HepG2 (cell line): Measurements from ENCODE around the gene EGR2. TPM values are rescaled to one million over a fixed set of nuclear protein-coding genes. Genes with fewer than 3 reads are reported as not detected.
A peak's percentile ranks its signal among the peaks of the same experiment; 100 is the strongest.

Source experiments
- ARID5B ChIP-seq: IDR thresholded peaks from 2 replicates; pipeline ENCODE4 v1.4.0; 2020; ENCODE audit warnings: mild to moderate bottlenecking, missing genetic modification reagents
- CREM ChIP-seq, 2 experiments: sonication (generic) in 1 of 2; formaldehyde crosslinking in 1 of 2; IDR thresholded peaks; 2 replicates each; pipeline versions ENCODE4 v1.4.0 to v1.6.1; 2016 to 2020; ENCODE audit warnings: antibody characterized with exemption in 1 of 2, mild to moderate bottlenecking in 1 of 2, missing genetic modification reagents in 1 of 2
- FOXK1 ChIP-seq: sonication (generic); formaldehyde crosslinking; IDR thresholded peaks from 2 replicates; pipeline ENCODE4 v1.4.0; 2020; ENCODE audit warnings: low read depth, missing genetic modification reagents, borderline replicate concordance
- HES4 ChIP-seq: sonication (generic); formaldehyde crosslinking; IDR thresholded peaks from 2 replicates; pipeline ENCODE4 v1.9.0; 2021; ENCODE audit warnings: mild to moderate bottlenecking, missing genetic modification reagents, borderline replicate concordance
- MTA3 ChIP-seq: sonication (generic); formaldehyde crosslinking; IDR thresholded peaks from 2 replicates; pipeline ENCODE4 v1.4.0; 2020; ENCODE audit warnings: missing genetic modification reagents
- RERE ChIP-seq: IDR thresholded peaks from 2 replicates; pipeline ENCODE4 v1.6.1; 2016; ENCODE audit warnings: low read depth, missing genetic modification reagents, missing compliant biosample characterization
- ZBTB20 ChIP-seq: sonication (generic); formaldehyde crosslinking; IDR thresholded peaks from 2 replicates; pipeline ENCODE4 v1.8.1; 2023; ENCODE audit warnings: missing genetic modification reagents, low read depth, mild to moderate bottlenecking, borderline replicate concordance
- ZBTB21 ChIP-seq: sonication (generic); formaldehyde crosslinking; IDR thresholded peaks from 2 replicates; pipeline ENCODE4 v1.4.0; 2020; ENCODE audit warnings: missing genetic modification reagents
- ZBTB34 ChIP-seq: sonication (generic); formaldehyde crosslinking; IDR thresholded peaks from 2 replicates; pipeline ENCODE4 v1.8.0; 2022; ENCODE audit warnings: mild to moderate bottlenecking, missing genetic modification reagents
- ZNF138 ChIP-seq: sonication (generic); formaldehyde crosslinking; IDR thresholded peaks from 2 replicates; pipeline ENCODE4 v1.5.0; 2020; ENCODE audit warnings: mild to moderate bottlenecking, low read depth, missing genetic modification reagents
- ZNF605 ChIP-seq: sonication (generic); formaldehyde crosslinking; IDR thresholded peaks from 2 replicates; pipeline ENCODE4 v1.8.0; 2022; ENCODE audit warnings: mild to moderate bottlenecking, missing genetic modification reagents
- ZNF782 ChIP-seq: sonication (generic); formaldehyde crosslinking; IDR thresholded peaks from 2 replicates; pipeline ENCODE4 v1.4.0; 2020; ENCODE audit warnings: missing genetic modification reagents, mild to moderate bottlenecking, borderline replicate concordance
- ZNF841 ChIP-seq: sonication (generic); formaldehyde crosslinking; IDR thresholded peaks from 2 replicates; pipeline ENCODE4 v1.8.1; 2023; ENCODE audit warnings: missing genetic modification reagents, borderline replicate concordance
- polyA plus RNA-seq, 8 experiments: library from polyadenylated mRNA; depleted of rRNA in 3 of 8; stranded (reverse) in 7 of 8; unstranded in 1 of 8; fragments of >200 nt; fragmentation: Illumina TruSeq in 4 of 8; extraction: Trizol in 4 of 8; gene quantifications; 2 replicates each; pipeline versions ENCODE4 v1.2.1 to v1.2.3, GENCODE V29; 2011 to 2016; ENCODE audit warnings: low read depth in 4 of 8, missing spikeins in 1 of 8, mixed read lengths in 1 of 8; ENCODE audit not compliant: insufficient read depth in 1 of 8
- total RNA-seq, 5 experiments: library from RNA; depleted of rRNA; stranded (reverse); fragments of >200 nt; fragmentation: Illumina TruSeq; extraction: Trizol; gene quantifications; 2 replicates each; pipeline ENCODE4 v1.2.3, GENCODE V29; 2016; ENCODE audit warnings: low read depth in 1 of 5

EGR2 gene
- total and polyA plus RNA-seq, 2 of the 13 experiments (the other 11 are each of a cell fraction or from before 2014, with no cell fraction given), result 0.11 to 0.15 TPM

- TF ChIP-seq RERE (CRISPR knock-in tag), result no peak
- no peak for TF ChIP-seq ZNF138 (CRISPR knock-in tag)
- TF ChIP-seq ZBTB21 (CRISPR knock-in tag), result peak; percentile 36; the same call in 1 of the 2 replicates
- 0 out of 2 replicates have a peak, but pooled peaks have one; percentile 17 for TF ChIP-seq FOXK1 (CRISPR knock-in tag)
- TF ChIP-seq CREM (IDR thresholded peaks at IDR 0.05), result peak; percentile 67
- TF ChIP-seq CREM (CRISPR knock-in tag; IDR thresholded peaks at IDR 0.05), result no peak
- TF ChIP-seq ZNF605 (CRISPR knock-in tag), result 0 out of 2 replicates have a peak, but pooled peaks have one; percentile 19
- TF ChIP-seq HES4 (CRISPR knock-in tag), result no peak
- 0 out of 2 replicates have a peak, but pooled peaks have one; percentile 13 for TF ChIP-seq ZNF782 (CRISPR knock-in tag)
- no peak for TF ChIP-seq ZNF841
- TF ChIP-seq MTA3 (CRISPR knock-in tag), result no peak
- no peak for TF ChIP-seq ZBTB34 (CRISPR knock-in tag)
- no peak for TF ChIP-seq ZBTB20 (CRISPR knock-in tag)
- peak; percentile 22; the same call in 1 of the 2 replicates for TF ChIP-seq ARID5B (CRISPR knock-in tag)
Measured at GRCh38 chr10:62816331-62817120, at the start of gene EGR2 (continued).
